Osteocyte (in vitro differentiated cells): Measurements from ENCODE around the gene GATAD2B. TPM values are rescaled to one million over a fixed set of nuclear protein-coding genes. Genes with fewer than 3 reads are reported as not detected.

Experiments
- DNase-seq: peaks from one replicate; pipeline ENCODE4 v3.0.0; 2021; ENCODE audit warnings: mixed read lengths; ENCODE audit not compliant: unreplicated experiment; ENCODE audit errors: extremely low spot score
- H3K27ac Mint-ChIP-seq: one replicate; pipeline ENCODE4 v1.8.0; 2021; ENCODE audit warnings: mild to moderate bottlenecking, mixed read lengths; ENCODE audit not compliant: unreplicated experiment
- H3K27me3 Mint-ChIP-seq: one replicate; pipeline ENCODE4 v1.8.0; 2021; ENCODE audit warnings: mixed read lengths; ENCODE audit not compliant: unreplicated experiment
- H3K36me3 Mint-ChIP-seq: one replicate; pipeline ENCODE4 v1.8.0; 2021; ENCODE audit warnings: mixed read lengths; ENCODE audit not compliant: unreplicated experiment
- H3K4me1 Mint-ChIP-seq: one replicate; pipeline ENCODE4 v1.8.0; 2021; ENCODE audit warnings: mixed read lengths; ENCODE audit not compliant: unreplicated experiment
- H3K4me3 Mint-ChIP-seq: one replicate; pipeline ENCODE4 v1.8.0; 2021; ENCODE audit warnings: mild to moderate bottlenecking, moderate library complexity, mixed read lengths; ENCODE audit not compliant: unreplicated experiment
- H3K9me3 Mint-ChIP-seq: one replicate; pipeline ENCODE4 v1.8.0; 2021; ENCODE audit warnings: mixed read lengths; ENCODE audit not compliant: unreplicated experiment
- CTCF ChIP-seq: fragments of 200-600 bp; sonication (generic); IDR thresholded peaks from 2 replicates; pipeline ENCODE4 v1.5.0; 2021; ENCODE audit warnings: antibody characterized with exemption, mild to moderate bottlenecking, moderate library complexity
- total RNA-seq: library from RNA; stranded (reverse); gene quantifications from 2 replicates; pipeline ENCODE4 v1.2.1, GENCODE V29; 2021

Gene GATAD2B
- total RNA-seq, 1 donor from 2014 or later = 66.7 TPM

GRCh38 chr1:153933955-153934354 is 11.2 kb upstream of the GATAD2B start:
- H3K9me3 Mint-ChIP-seq = no peaks in the 10 kb centered on the region
- no peak for DNase-seq

GRCh38 chr1:153933430-153933829 is 10.7 kb upstream of the GATAD2B start:
- no peaks in the 10 kb centered on the region for H3K9me3 Mint-ChIP-seq
- peak; percentile 80 for DNase-seq

More at GRCh38 chr1:153933955-153934354, 11.2 kb upstream of the GATAD2B start:
- Mint-ChIP-seq H3K4me3 (no peak overlapping the region), H3K27me3 (no peaks in the 10 kb centered on the region), H3K27ac (no peak overlapping the region), H3K4me1 (peaks cover 1% of the 10 kb centered on the region), H3K36me3 (peaks cover 16% of the 10 kb centered on the region)
- no peak for TF ChIP-seq CTCF

GRCh38 chr1:153932156-153933131 is 9.7 kb upstream of the GATAD2B start:
- Mint-ChIP-seq H3K9me3 (no peaks in the 10 kb centered on the region), H3K4me3 (no peak overlapping the region), H3K36me3 (peaks cover 16% of the 10 kb centered on the region), H3K27me3 (no peaks in the 10 kb centered on the region), H3K27ac (no peak overlapping the region), H3K4me1 (peaks cover 9% of the 10 kb centered on the region)
- no peak for DNase-seq
- no peak for TF ChIP-seq CTCF

More at GRCh38 chr1:153933430-153933829, 10.7 kb upstream of the GATAD2B start:
- H3K27me3 Mint-ChIP-seq = no peaks in the 10 kb centered on the region
- no peak for TF ChIP-seq CTCF
- H3K4me1 Mint-ChIP-seq = peaks cover 6% of the 10 kb centered on the region
- peaks cover 16% of the 10 kb centered on the region for H3K36me3 Mint-ChIP-seq
- H3K4me3 Mint-ChIP-seq = no peak overlapping the region
- no peak overlapping the region for H3K27ac Mint-ChIP-seq

GRCh38 chr1:153929981-153930948 is 7.5 kb upstream of the GATAD2B start:
- no peaks in the 10 kb centered on the region for H3K9me3 Mint-ChIP-seq
- H3K36me3 Mint-ChIP-seq = peaks cover 5% of the 10 kb centered on the region
- DNase-seq = no peak
- no peak for TF ChIP-seq CTCF
- H3K4me1 Mint-ChIP-seq = peaks cover 9% of the 10 kb centered on the region
- no peak overlapping the region for H3K4me3 Mint-ChIP-seq
- H3K27me3 Mint-ChIP-seq = no peaks in the 10 kb centered on the region
- no peak overlapping the region for H3K27ac Mint-ChIP-seq
